Left ventricle myocardium inferior (tissue), 1 donor: ENCODE data around the gene HTATSF1. TPM values are rescaled to one million over a fixed set of nuclear protein-coding genes. Genes with fewer than 3 reads are reported as not detected.

Experiments
- DNase-seq: peaks from one replicate; pipeline ENCODE4 v3.0.0-alpha.2; 2020
- H3K27ac ChIP-seq: fragments of 200-600 bp; replicated peaks from 2 replicates; pipeline ENCODE4 v1.8.0; 2021
- H3K27me3 ChIP-seq: fragments of 200-600 bp; 2 replicates; pipeline ENCODE4 v1.8.0; 2021; ENCODE audit warnings: low read depth
- H3K36me3 ChIP-seq: fragments of 200-600 bp; 2 replicates; pipeline ENCODE4 v1.8.0; 2021
- H3K4me1 ChIP-seq: fragments of 200-600 bp; 2 replicates; pipeline ENCODE4 v1.8.0; 2021
- H3K4me3 ChIP-seq: fragments of 200-600 bp; 2 replicates; pipeline ENCODE4 v1.8.0; 2021; ENCODE audit warnings: mild to moderate bottlenecking, moderate library complexity
- H3K9me3 ChIP-seq: fragments of 200-600 bp; replicated peaks from 2 replicates; pipeline ENCODE4 v1.8.0; 2021
- CTCF ChIP-seq: fragments of 200-600 bp; IDR thresholded peaks from 2 replicates; pipeline ENCODE4 v1.8.0; 2021; ENCODE audit warnings: antibody characterized with exemption, mild to moderate bottlenecking, borderline replicate concordance
- intact Hi-C: fragments of 100-400 bp; cut with micrococcal nuclease; formaldehyde crosslinking; loops from one replicate; pipeline ENCODE4 v1.11.0; 2022
- long read RNA-seq: library from polyadenylated mRNA; unstranded; transcript quantifications from one replicate; pipeline ENCODE4 v2.0.0, GENCODE V29; 2021
- total RNA-seq: library from RNA; stranded (reverse); fragmentation: NEBNext Ultra II Directional; extraction: Animal tissue kit (Norgen Biotek cat#: 25700); gene quantifications from one replicate; pipeline ENCODE4 v1.2.1, GENCODE V29; 2021
- donor health status: DM: no; HTN: yes; CAD: no; lungs with severe emphysema.

Gene HTATSF1
- 63.6 TPM for total RNA-seq
- long read RNA-seq, transcript HTATSF1-201 (9 exons, 2,775 nt) = major isoform, 138 of 277 reads
- long read RNA-seq, transcript HTATSF1-204 (10 exons, 3,019 nt) = minor isoform, 111 of 277 reads
- long read RNA-seq, partial matches to known transcripts = 6 of 277 reads
- long read RNA-seq, other reads (novel, unspliced or antisense) = 22 of 277 reads

- no peak for TF ChIP-seq CTCF
- Histone ChIP-seq H3K4me3 (peak within 1 kb of the TSS; percentile 77), H3K27ac (peak within 1 kb of the TSS; percentile 97), H3K9me3 (no peaks in the 10 kb centered on the region), H3K4me1 (peaks cover 27% of the 10 kb centered on the region), H3K27me3 (no peaks in the 10 kb centered on the region), H3K36me3 (peaks cover 25% of the 10 kb centered on the region)
- DNase-seq = no peak
- intact Hi-C loops = no loop called here
These were observed at the start of gene HTATSF1 for GRCh38 chrX:136497556-136498052. Gene HTATSF1, plus strand, starts transcription at chrX:136497592. Its CDS starts 93 bp downstream, at chrX:136497685.

GRCh38 chrX:136447968-136448367 lies 49.4 kb upstream of the HTATSF1 start:
- H3K27me3 ChIP-seq = no peaks in the 10 kb centered on the region
- H3K27ac ChIP-seq = no peak overlapping the region
- no peak for TF ChIP-seq CTCF
- no peaks in the 10 kb centered on the region for H3K9me3 ChIP-seq
- H3K4me1 ChIP-seq = no peaks in the 10 kb centered on the region
- DNase-seq = no peak
- H3K4me3 ChIP-seq = no peak overlapping the region
- intact Hi-C loops = no loop called here
- H3K36me3 ChIP-seq = no peaks in the 10 kb centered on the region

- no peak overlapping the region for H3K4me3 ChIP-seq
- no peaks in the 10 kb centered on the region for H3K4me1 ChIP-seq
- intact Hi-C loops = no loop called here
- H3K27ac ChIP-seq = no peak overlapping the region
- no peaks in the 10 kb centered on the region for H3K9me3 ChIP-seq
- H3K27me3 ChIP-seq = no peaks in the 10 kb centered on the region
- DNase-seq = no peak
- TF ChIP-seq CTCF = no peak
- no peaks in the 10 kb centered on the region for H3K36me3 ChIP-seq
These were observed 47.2 kb upstream of the HTATSF1 start for GRCh38 chrX:136450050-136450830.

- no peak for TF ChIP-seq CTCF
- intact Hi-C loops = no loop called here
- no peaks in the 10 kb centered on the region for H3K36me3 ChIP-seq
- no peak for DNase-seq
- no peaks in the 10 kb centered on the region for H3K9me3 ChIP-seq
- no peak overlapping the region for H3K4me3 ChIP-seq
- no peaks in the 10 kb centered on the region for H3K4me1 ChIP-seq
- H3K27ac ChIP-seq = no peak overlapping the region
- no peaks in the 10 kb centered on the region for H3K27me3 ChIP-seq
These were observed 44.8 kb upstream of the HTATSF1 start for GRCh38 chrX:136452614-136453013.

GRCh38 chrX:136453114-136453513 lies 44.3 kb upstream of the HTATSF1 start:
- Histone ChIP-seq H3K27me3 (no peaks in the 10 kb centered on the region), H3K36me3 (no peaks in the 10 kb centered on the region), H3K27ac (no peak overlapping the region), H3K4me1 (no peaks in the 10 kb centered on the region), H3K4me3 (no peak overlapping the region), H3K9me3 (no peaks in the 10 kb centered on the region)
- no peak for DNase-seq
- no peak for TF ChIP-seq CTCF
- intact Hi-C loops = no loop called here
